OCI-LY7 (cell line): ENCODE measurements around the gene LCE6A. TPM values are rescaled to one million over a fixed set of nuclear protein-coding genes. Genes with fewer than 3 reads are reported as not detected.

ENCODE experiments used
- BruUV-seq: library from RNA; stranded (reverse); fragments of 400-500 nt; replicated peaks from 2 replicates; lab custom pipeline; 2021; lab: Mats Ljungman, UMichigan
- CTCF ChIA-PET: fragments of 300-600 bp; sonication (Branson Sonifier 250); formaldehyde crosslinking; loops from one replicate; lab custom pipeline; 2022; ENCODE audit warnings: antibody characterized with exemption; ENCODE audit not compliant: unreplicated experiment; lab: Charles Lee
- POLR2A ChIA-PET: fragments of 300-600 bp; sonication (Branson Sonifier 250); formaldehyde crosslinking; loops from one replicate; lab custom pipeline; 2022; ENCODE audit warnings: antibody characterized with exemption; lab: Charles Lee
- DNase-seq: peaks from one replicate; pipeline ENCODE4 v3.0.0-alpha.2; 2015; ENCODE audit warnings: low spot score
- H2AFZ ChIP-seq: fragments of 200-600 bp; sonication (generic), shearing (Covaris generic); 2 replicates; pipeline ENCODE4 v1.6.1; 2014; ENCODE audit warnings: mild to moderate bottlenecking, antibody characterized with exemption, low read length, moderate library complexity
- H3K27ac ChIP-seq: fragments of 200-600 bp; sonication (generic); 2 replicates; pipeline ENCODE4 v1.5.1; 2014; ENCODE audit warnings: mixed run types, low read depth, mild to moderate bottlenecking, moderate library complexity, low read length, inconsistent platforms; ENCODE audit not compliant: poor library complexity, severe bottlenecking
- H3K36me3 ChIP-seq: fragments of 200-600 bp; sonication (generic); 2 replicates; pipeline ENCODE4 v1.6.1; 2014; ENCODE audit warnings: mild to moderate bottlenecking, antibody characterized with exemption, low read length, moderate library complexity, mixed read lengths; ENCODE audit not compliant: insufficient read depth
- H3K4me1 ChIP-seq: fragments of 200-600 bp; sonication (generic); 2 replicates; pipeline ENCODE4 v1.5.1; 2014; ENCODE audit warnings: mild to moderate bottlenecking, low read length; ENCODE audit not compliant: insufficient read depth, poor library complexity, severe bottlenecking
- H3K4me2 ChIP-seq: fragments of 200-600 bp; sonication (generic); 2 replicates; pipeline ENCODE4 v1.6.1; 2014; ENCODE audit warnings: mild to moderate bottlenecking, low read length
- H3K4me3 ChIP-seq: fragments of 200-600 bp; sonication (generic); 2 replicates; pipeline ENCODE4 v1.5.1; 2014; ENCODE audit warnings: mild to moderate bottlenecking, low read depth, low read length; ENCODE audit not compliant: poor library complexity, severe bottlenecking
- H3K79me2 ChIP-seq: fragments of 200-600 bp; sonication (generic); 2 replicates; pipeline ENCODE4 v1.6.1; 2016; ENCODE audit warnings: low read depth, mild to moderate bottlenecking, low read length, moderate library complexity, mixed read lengths; ENCODE audit not compliant: insufficient read depth
- H3K9me2 ChIP-seq: fragments of 200-600 bp; sonication (generic); 2 replicates; pipeline ENCODE4 v1.6.1; 2016; ENCODE audit warnings: mild to moderate bottlenecking, low read length, mixed read lengths; ENCODE audit not compliant: insufficient read depth
- H3K9me3 ChIP-seq: fragments of 200-600 bp; sonication (generic); 2 replicates; pipeline ENCODE4 v1.6.1; 2014; ENCODE audit warnings: mild to moderate bottlenecking, mixed run types, low read length, mixed read lengths
- H4K20me1 ChIP-seq: fragments of 200-600 bp; sonication (generic); 2 replicates; pipeline ENCODE4 v1.6.1; 2014; ENCODE audit warnings: mild to moderate bottlenecking, antibody characterized with exemption, low read length, moderate library complexity, mixed read lengths; ENCODE audit not compliant: insufficient read depth
- EZH2phosphoT487 ChIP-seq: fragments of 200-600 bp; sonication (generic); IDR thresholded peaks from 2 replicates; pipeline ENCODE4 v1.6.1; 2018; ENCODE audit warnings: low read depth, borderline replicate concordance, mild to moderate bottlenecking, mixed run types, antibody characterized with exemption, low read length, moderate library complexity, mixed read lengths
- intact Hi-C: fragments of 100-400 bp; cut with micrococcal nuclease; formaldehyde crosslinking; loops from one replicate; pipeline ENCODE4 v1.10.0; 2022; ENCODE audit not compliant: unreplicated experiment
- total RNA-seq, 2 experiments: library from RNA; depleted of rRNA in 1 of 2; stranded (reverse); fragments of >200 nt in 1 of 2; shearing (Covaris generic) in 1 of 2; gene quantifications; 2 replicates each; pipeline ENCODE4 v1.2.3, GENCODE V29; 2014 to 2022
- TF ChIP-seq, protein P1 (sequence below): fragments of 200-600 bp; sonication (generic); conservative IDR thresholded peaks from 2 replicates; pipeline ENCODE4 v1.5.1; 2014; ENCODE audit warnings: mild to moderate bottlenecking, antibody characterized with exemption, low read length, moderate library complexity, mixed read lengths

Gene LCE6A
- total RNA-seq, 2 experiments from 2014 or later, result not detected

DNA sequence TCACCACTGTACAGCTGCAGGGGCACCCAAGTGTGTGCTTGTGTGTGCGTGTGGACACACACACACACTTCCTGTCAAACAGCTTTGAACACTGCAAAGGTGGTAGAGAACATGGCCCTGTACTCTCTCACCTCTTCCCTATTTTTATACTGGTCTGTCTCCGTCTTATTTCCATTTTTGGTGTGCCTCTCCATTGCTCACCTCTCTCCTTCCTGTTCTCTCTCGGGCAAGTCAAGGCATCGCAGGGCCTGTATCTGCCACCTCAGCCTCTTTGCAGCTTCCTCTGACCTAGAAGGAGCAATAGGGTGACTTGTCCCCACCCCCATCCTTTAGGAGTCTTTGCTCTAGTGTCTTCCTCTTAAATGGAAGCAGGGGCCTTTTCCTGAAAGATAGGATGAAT is 37.7 kb downstream of the LCE6A start:
- intact Hi-C loops, result no loop called here
- no peaks in the 10 kb centered on the region for H3K9me3 ChIP-seq
- H3K4me3 ChIP-seq, result no peak overlapping the region
- no peaks in the 10 kb centered on the region for H4K20me1 ChIP-seq
- POLR2A ChIA-PET, result no interaction called here
- no peak overlapping the region for H3K4me2 ChIP-seq
- no peak for DNase-seq
- no TSS peak for BruUV-seq
- TF ChIP-seq, protein P1, sequence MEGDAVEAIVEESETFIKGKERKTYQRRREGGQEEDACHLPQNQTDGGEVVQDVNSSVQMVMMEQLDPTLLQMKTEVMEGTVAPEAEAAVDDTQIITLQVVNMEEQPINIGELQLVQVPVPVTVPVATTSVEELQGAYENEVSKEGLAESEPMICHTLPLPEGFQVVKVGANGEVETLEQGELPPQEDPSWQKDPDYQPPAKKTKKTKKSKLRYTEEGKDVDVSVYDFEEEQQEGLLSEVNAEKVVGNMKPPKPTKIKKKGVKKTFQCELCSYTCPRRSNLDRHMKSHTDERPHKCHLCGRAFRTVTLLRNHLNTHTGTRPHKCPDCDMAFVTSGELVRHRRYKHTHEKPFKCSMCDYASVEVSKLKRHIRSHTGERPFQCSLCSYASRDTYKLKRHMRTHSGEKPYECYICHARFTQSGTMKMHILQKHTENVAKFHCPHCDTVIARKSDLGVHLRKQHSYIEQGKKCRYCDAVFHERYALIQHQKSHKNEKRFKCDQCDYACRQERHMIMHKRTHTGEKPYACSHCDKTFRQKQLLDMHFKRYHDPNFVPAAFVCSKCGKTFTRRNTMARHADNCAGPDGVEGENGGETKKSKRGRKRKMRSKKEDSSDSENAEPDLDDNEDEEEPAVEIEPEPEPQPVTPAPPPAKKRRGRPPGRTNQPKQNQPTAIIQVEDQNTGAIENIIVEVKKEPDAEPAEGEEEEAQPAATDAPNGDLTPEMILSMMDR, result no peak
- no peak for TF ChIP-seq EZH2phosphoT487
- no peak overlapping the region for H2AFZ ChIP-seq
- H3K27ac ChIP-seq, result no peak overlapping the region
- H3K9me2 ChIP-seq, result no peaks in the 10 kb centered on the region
- H3K79me2 ChIP-seq, result no peaks in the 10 kb centered on the region
- no peaks in the 10 kb centered on the region for H3K4me1 ChIP-seq
- CTCF ChIA-PET, result no interaction called here
- no peaks in the 10 kb centered on the region for H3K36me3 ChIP-seq

DNA sequence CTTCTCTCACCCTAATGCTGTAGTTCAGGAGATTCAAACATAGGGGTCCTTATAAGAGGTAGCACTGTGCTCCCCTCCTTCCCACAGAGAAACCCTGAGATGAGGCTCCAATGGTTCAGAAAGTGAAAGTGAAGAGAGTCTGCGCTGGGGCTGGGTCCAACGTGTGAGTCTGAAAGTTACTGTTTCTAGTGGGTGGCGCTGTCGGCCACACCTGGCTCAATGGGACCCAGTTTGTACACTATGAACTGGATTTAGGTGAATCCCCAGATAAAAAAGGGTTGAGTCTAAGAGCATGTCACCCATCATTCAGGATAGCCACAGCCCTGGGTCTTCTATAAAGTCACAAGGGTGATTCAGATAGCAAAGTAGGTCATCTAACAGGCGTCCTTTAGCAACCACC is 38.3 kb downstream of the LCE6A start:
- BruUV-seq, result no TSS peak
- Histone ChIP-seq H2AFZ (no peak overlapping the region), H3K4me1 (no peaks in the 10 kb centered on the region), H4K20me1 (no peaks in the 10 kb centered on the region), H3K4me3 (no peak overlapping the region), H3K27ac (no peak overlapping the region), H3K9me3 (no peaks in the 10 kb centered on the region), H3K79me2 (no peaks in the 10 kb centered on the region), H3K36me3 (no peaks in the 10 kb centered on the region), H3K9me2 (no peaks in the 10 kb centered on the region), H3K4me2 (no peak overlapping the region)
- DNase-seq, result no peak
- intact Hi-C loops, result no loop called here
- CTCF ChIA-PET, result no interaction called here
- POLR2A ChIA-PET, result interaction anchor here (0.7 kb wide), 1 partner anchor 374 kb away, joined by 7 read pairs; no protein-coding TSS in a partner anchor
- no peak for TF ChIP-seq EZH2phosphoT487
- TF ChIP-seq, protein P1, result no peak

- no peak overlapping the region for H3K4me2 ChIP-seq
- POLR2A ChIA-PET, result no interaction called here
Observed at GRCh38 chr1:152884085-152884484, 41.4 kb downstream of the LCE6A start.

More at GRCh38 chr1:152884085-152884484, 41.4 kb downstream of the LCE6A start:
- no TSS peak for BruUV-seq
- H3K9me3 ChIP-seq, result no peaks in the 10 kb centered on the region
- TF ChIP-seq, protein P1, result no peak
- TF ChIP-seq EZH2phosphoT487, result no peak
- no peaks in the 10 kb centered on the region for H3K36me3 ChIP-seq
- no peak overlapping the region for H3K27ac ChIP-seq
- no peak for DNase-seq
- no peak overlapping the region for H2AFZ ChIP-seq
- H4K20me1 ChIP-seq, result no peaks in the 10 kb centered on the region
- no peaks in the 10 kb centered on the region for H3K4me1 ChIP-seq
- no peaks in the 10 kb centered on the region for H3K79me2 ChIP-seq
- H3K4me3 ChIP-seq, result no peak overlapping the region
- H3K9me2 ChIP-seq, result no peaks in the 10 kb centered on the region
- CTCF ChIA-PET, result no interaction called here
- intact Hi-C loops, result no loop called here
